NOMO-1 treated with DMSO at 0.1 percent for 48 hours (cell line): ENCODE results near the gene ATG13.
"Not testable (repeated sequence)": the region's sequence is repeated elsewhere in the genome, so short reads cannot be mapped to it uniquely, and the experiment has no call there.

Experiments used
- DNase-seq: peaks from one replicate; lab custom pipeline; 2025; ENCODE audit not compliant: unreplicated experiment; lab: John Stamatoyannopoulos, UW

The ATG13 gene

DNA sequence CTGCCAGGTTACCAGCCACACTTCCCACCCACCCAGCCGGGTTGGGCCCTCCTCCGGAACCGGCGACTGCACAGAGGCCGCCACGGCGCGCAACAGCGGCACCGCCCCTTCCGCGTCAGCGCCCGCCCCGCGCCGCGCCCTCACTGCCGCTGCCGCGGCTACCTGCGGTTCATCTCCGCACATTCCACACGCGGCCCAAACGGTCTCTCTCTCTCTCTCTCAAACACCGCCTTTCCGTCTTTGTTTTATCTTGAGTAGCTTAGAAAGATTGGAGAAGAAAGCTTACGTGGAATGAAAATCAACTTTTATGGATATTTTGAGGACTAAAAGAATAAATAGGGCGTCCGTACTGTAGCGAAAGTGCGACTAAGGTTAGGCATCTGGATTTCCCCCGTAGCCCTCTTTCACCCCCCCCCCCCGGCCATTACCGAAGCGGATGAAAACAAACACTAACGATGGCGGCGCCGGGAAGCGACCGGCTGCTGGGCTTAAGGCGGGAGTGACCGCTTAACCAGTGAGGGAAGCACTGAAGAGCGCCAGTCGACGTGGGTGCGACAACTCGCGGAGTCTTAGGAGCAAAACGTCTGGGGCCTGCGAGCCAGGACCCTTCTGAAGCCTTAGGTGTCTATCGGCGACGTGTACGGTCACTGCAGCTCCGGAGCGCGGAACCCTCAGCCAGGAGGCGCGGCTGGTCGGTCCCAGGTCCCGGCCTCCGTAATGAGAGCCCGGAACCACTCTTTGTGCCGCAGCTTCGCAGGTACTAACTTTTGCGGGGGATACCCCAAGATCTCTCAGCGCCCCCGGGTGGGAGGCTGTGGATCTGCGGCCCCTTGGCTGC, at the start of gene ATG13, which contains the start of gene HARBI1:
TSS of gene ATG13 (plus strand) at position 420 of the 838 bp plus-strand sequence. CDS start 26,739 bp downstream, outside the sequence.
TSS of gene HARBI1 (minus strand) at position 94 of the 838 bp plus-strand sequence. CDS start 990 bp downstream, outside the sequence.
- peak; percentile 83 for DNase-seq

- DNase-seq = no peak
Measured at GRCh38 chr11:46570790-46571398, 46.5 kb upstream of the ATG13 start.

- DNase-seq = no peak
Measured at GRCh38 chr11:46574656-46575055, 42.7 kb upstream of the ATG13 start.

GRCh38 chr11:46577058-46577457, 40.3 kb upstream of the ATG13 start:
- no peak for DNase-seq

DNA sequence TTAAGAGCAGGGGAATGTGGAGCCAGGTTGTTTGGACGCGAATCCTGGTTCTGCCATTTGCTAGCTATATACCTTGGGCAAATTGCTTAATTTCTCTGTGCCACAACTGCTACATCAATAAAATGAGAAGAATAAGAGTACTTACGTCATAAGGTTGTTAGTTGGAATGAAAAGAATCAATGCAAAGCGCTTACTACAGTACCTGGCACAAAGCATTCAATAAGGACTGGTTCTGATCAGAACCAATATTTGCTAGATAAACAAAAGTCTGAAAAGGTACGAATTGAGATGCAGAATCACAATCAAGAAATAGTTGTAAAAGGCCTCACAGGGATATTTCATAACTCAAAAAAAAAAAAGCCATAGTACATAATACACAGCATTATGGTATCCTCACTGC, 34.8 kb upstream of the ATG13 start:
- DNase-seq = no peak

DNA sequence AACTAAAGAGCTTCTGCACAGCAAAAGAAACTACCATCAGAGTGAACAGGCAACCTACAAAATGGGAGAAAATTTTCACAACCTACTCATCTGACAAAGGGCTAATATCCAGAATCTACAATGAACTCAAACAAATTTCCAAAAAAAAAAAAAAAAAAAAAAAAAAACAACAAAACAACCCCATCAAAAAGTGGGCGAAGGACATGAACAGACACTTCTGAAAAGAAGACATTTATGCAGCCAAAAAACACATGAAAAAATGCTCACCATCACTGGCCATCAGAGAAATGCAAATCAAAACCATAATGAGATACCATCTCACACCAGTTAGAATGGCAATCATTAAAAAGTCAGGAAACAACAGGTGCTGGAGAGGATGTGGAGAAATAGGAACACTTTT, 33.8 kb upstream of the ATG13 start:
- DNase-seq = not testable (repeated sequence)

GRCh38 chr11:46588131-46588530, 29.2 kb upstream of the ATG13 start:
- no peak for DNase-seq

DNA sequence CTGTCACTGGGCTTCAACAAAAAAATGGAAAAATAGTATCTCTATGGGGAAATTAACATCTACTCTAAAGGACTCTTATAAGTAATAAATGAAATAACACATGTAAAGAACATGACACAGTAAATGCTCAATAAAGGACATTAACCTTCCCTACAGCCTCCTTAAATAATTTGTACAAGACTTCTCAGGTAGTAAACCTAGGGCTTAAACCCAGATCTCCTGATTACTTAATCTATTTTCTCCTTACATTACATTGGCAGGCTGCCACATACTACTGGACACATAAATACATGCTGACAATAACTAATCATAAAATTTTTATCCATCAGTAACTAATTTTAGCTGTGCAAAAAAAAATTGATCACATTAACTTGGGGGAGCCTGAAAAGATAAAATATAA, 28.4 kb upstream of the ATG13 start:
- peak; percentile 6 for DNase-seq

DNA sequence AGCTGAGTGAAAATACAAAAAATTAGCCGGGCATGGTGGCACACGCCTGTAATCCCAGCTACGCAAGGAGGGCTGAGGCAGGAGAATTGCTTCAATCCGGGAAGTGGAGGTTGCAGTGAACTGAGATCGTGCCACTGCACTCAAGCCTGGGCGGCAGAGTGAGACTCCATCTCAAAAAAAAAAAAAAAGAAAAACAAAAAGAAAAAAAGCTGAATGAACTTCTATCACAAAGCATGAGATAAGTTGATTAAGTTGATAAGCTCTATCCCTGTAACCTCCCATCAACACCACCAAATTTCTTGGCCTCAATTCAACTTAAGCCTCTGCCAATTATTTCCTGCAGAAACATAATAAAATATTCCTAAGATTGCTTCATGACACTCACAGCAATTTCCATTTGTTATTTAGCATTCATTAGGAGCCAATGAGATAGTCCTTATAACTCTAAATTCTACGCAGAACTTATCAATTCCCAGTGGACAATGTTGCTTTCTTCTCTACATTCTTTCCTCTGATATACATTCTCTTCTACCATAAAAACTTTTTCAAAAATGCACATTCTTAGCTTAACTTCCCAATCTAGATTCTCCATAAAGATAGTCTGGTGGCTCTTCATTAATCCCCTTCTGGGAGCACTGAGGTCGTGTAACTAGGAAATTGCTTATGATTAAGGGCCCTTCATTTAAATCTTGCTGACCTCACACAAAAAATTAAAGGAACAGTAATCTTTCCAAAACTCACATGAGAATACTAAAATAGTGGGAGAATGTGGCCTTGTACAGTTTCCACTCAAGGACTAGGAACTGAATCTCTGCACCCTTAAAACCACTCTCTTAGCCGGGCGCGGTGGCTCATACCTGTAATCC, 26.4 kb upstream of the ATG13 start:
- DNase-seq = no peak

- peak; percentile 93 for DNase-seq
Measured at GRCh38 chr11:46593550-46594373, 23.6 kb upstream of the ATG13 start, which contains the start of gene AMBRA1. Gene AMBRA1 (minus strand): TSS chr11:46594023. CDS start chr11:46548380, 45,643 bp downstream.

- DNase-seq = no peak
Measured at GRCh38 chr11:46594374-46594700, 23.0 kb upstream of the ATG13 start.

- no peak for DNase-seq
Measured at GRCh38 chr11:46594785-46595184, 22.6 kb upstream of the ATG13 start.

GRCh38 chr11:46597155-46597554, 20.2 kb upstream of the ATG13 start:
- no peak for DNase-seq

DNA sequence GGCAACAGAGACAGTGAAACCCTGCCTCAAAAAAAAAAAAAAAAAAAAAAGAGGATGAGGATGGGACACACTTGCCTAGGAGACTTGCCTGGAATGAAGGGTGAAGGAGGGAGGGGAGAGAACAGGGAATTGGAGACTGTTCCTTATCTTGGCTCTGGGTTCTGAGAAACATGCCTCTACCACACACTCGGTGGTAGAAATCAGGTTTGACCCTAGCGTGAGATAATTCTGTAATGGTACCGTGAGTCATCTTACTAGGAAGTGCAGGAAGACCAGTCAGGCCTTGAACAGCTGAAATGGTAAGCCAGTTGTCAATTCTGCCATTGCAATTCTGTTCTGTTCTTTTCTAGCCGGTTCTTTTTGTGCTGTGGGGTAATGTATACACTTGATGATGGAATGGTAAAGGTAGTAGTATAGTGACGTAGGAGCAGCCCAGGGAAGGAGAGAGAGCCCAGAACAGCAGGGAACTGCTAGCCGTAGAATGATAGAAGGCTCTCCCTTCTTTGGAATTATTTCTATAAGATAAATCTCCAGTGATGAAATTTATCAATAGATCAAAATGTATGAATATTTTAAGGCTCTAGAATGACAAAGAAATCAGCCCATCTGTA, 19.6 kb upstream of the ATG13 start:
- DNase-seq = no peak

- no peak for DNase-seq
Measured at GRCh38 chr11:46599340-46600193, 17.8 kb upstream of the ATG13 start.

GRCh38 chr11:46600194-46600960, 17.0 kb upstream of the ATG13 start:
- DNase-seq = no peak

DNA sequence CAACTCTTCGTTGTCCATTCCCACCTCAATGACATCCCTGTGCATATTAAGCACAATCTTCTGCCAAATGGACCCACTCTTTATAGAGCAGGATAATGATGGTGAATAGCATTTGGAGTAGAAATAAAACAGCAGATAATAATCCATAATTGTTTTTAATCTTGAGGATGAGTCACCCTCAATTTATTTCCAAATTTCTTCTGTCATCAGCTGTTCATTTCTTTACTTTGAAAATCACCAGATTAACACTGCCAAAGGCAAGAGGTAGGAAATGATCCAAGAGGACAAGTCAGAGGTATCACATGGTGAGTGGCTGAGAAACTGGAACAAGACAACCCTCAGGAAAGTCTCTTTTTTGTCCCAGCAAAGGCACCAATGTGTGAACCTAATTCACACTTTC, 16.2 kb upstream of the ATG13 start:
- DNase-seq = no peak

- peak; percentile 65 for DNase-seq
Measured at GRCh38 chr11:46603704-46604308, 13.5 kb upstream of the ATG13 start.
